HepG2 (cell line): ENCODE results near the gene PATL1. TPM values are rescaled to one million over a fixed set of nuclear protein-coding genes. Genes with fewer than 3 reads are reported as not detected.

Experiments
- ATAC-seq: fragments of 200-7000 bp; cut with Tn5 transposase; 3 replicates; pipeline ENCODE4 v1.9.1; 2020; ENCODE audit warnings: mild to moderate bottlenecking, moderate library complexity
- BruUV-seq: library from RNA; stranded (reverse); fragments of 400-500 nt; replicated peaks from 2 replicates; lab custom pipeline; 2021; lab: Mats Ljungman, UMichigan
- CTCF ChIA-PET: fragments of 300-600 bp; formaldehyde crosslinking; extraction: SDS; loops from one replicate; lab custom pipeline; 2021; ENCODE audit warnings: low total read pairs, inconsistent platforms, low intra/inter-chr PET ratio; lab: Yijun Ruan, JAX
- POLR2A ChIA-PET: fragments of 350-600 bp; sonication (Branson Sonifier 250); formaldehyde crosslinking; loops from one replicate; lab custom pipeline; 2020; ENCODE audit warnings: antibody characterized with exemption, inconsistent platforms; lab: Yijun Ruan, JAX
- DNase-seq: peaks from one replicate; pipeline ENCODE4 v3.0.0-alpha.2; 2015; ENCODE audit warnings: low spot score
- FAIRE-seq: peaks from 3 replicates; lab custom pipeline; 2011; peaks lifted over from hg19 to GRCh38; lab: Jason Lieb, UNC
- H2AFZ ChIP-seq: one replicate; pipeline ENCODE4 v1.6.1; 2011; ENCODE audit warnings: low read length, inconsistent platforms
- H3K27ac ChIP-seq: fragments of 300-600 bp; 3 replicates; pipeline ENCODE4 v1.8.0; 2011; ENCODE audit warnings: mixed run types, mild to moderate bottlenecking, mixed read lengths, low read length, inconsistent platforms; ENCODE audit not compliant: insufficient read depth; ENCODE audit errors: extremely low read length
- H3K27me3 ChIP-seq, 2 experiments: fragments of 200-600 bp in 1 of 2; 2 replicates in 1 of 2; 3 replicates in 1 of 2; pipeline versions ENCODE4 v1.6.0 to v1.8.0; 2011; ENCODE audit warnings: low read length in 2 of 2, mild to moderate bottlenecking in 2 of 2, moderate library complexity in 2 of 2, inconsistent platforms in 1 of 2; ENCODE audit not compliant: insufficient read depth in 2 of 2, control insufficient read depth in 1 of 2
- H3K36me3 ChIP-seq, 2 experiments: fragments of 200-600 bp in 1 of 2; replicated peaks in 1 of 2; 2 replicates in 1 of 2; 3 replicates in 1 of 2; pipeline versions ENCODE4 v1.5.1 to v1.8.0; 2011; ENCODE audit warnings: low read length in 2 of 2, inconsistent platforms in 1 of 2; ENCODE audit not compliant: insufficient read depth in 2 of 2, control insufficient read depth in 1 of 2
- H3K4me1 ChIP-seq: 2 replicates; pipeline ENCODE4 v1.5.1; 2012; ENCODE audit warnings: low read length, inconsistent platforms; ENCODE audit not compliant: insufficient read depth
- H3K4me2 ChIP-seq: 2 replicates; pipeline ENCODE4 v1.6.0; 2011; ENCODE audit warnings: low read depth, low read length, inconsistent platforms
- H3K4me3 ChIP-seq, 3 experiments: fragments of 200-600 bp in 1 of 3; sonication (generic), shearing (Covaris generic) in 1 of 3; replicated peaks in 1 of 3; 2 replicates each; pipeline ENCODE4 v1.5.1; 2011 to 2016; ENCODE audit warnings: low read length in 3 of 3, inconsistent platforms in 2 of 3, low read depth in 2 of 3, mild to moderate bottlenecking in 2 of 3, control low read depth in 1 of 3, mixed read lengths in 1 of 3; ENCODE audit not compliant: insufficient read depth in 1 of 3
- H3K79me2 ChIP-seq: one replicate; pipeline ENCODE4 v1.6.1; 2011; ENCODE audit warnings: low read length, inconsistent platforms; ENCODE audit not compliant: insufficient read depth
- H3K9ac ChIP-seq: 2 replicates; pipeline ENCODE4 v1.6.0; 2011; ENCODE audit warnings: mild to moderate bottlenecking, low read depth, low read length, inconsistent platforms; ENCODE audit not compliant: insufficient read depth
- H3K9me3 ChIP-seq: 2 replicates; pipeline ENCODE4 v1.5.1; 2012; ENCODE audit warnings: mild to moderate bottlenecking, low read length
- H4K20me1 ChIP-seq: 2 replicates; pipeline ENCODE4 v1.6.0; 2011; ENCODE audit warnings: inconsistent platforms, mild to moderate bottlenecking, low read length, moderate library complexity; ENCODE audit not compliant: insufficient read depth
- ZNF576 ChIP-seq: sonication (generic); formaldehyde crosslinking; IDR thresholded peaks from 2 replicates; pipeline ENCODE4 v1.4.0; 2020; ENCODE audit warnings: mild to moderate bottlenecking, missing genetic modification reagents
- WGBS: methylation state at CpG from one replicate; pipeline ENCODE4 v1.1.6; 2017; ENCODE audit warnings: low lambda C conversion rate; 5-methylcytosine and 5-hydroxymethylcytosine counted together
- in situ Hi-C: cut with HindIII; loops from 2 replicates; pipeline ENCODE4 v1.10.0; 2017; ENCODE audit warnings: low pct_unique_long_range_greater_than_20kb; ENCODE audit not compliant: extremely low pct_ligation_motif_present
- intact Hi-C: fragments of 100-400 bp; cut with micrococcal nuclease; formaldehyde crosslinking; loops from one replicate; pipeline ENCODE4 v1.10.0; 2022; ENCODE audit not compliant: unreplicated experiment
- polyA plus RNA-seq, 8 experiments: library from polyadenylated mRNA; depleted of rRNA in 3 of 8; stranded (reverse) in 7 of 8; unstranded in 1 of 8; fragments of >200 nt; fragmentation: Illumina TruSeq in 4 of 8; extraction: Trizol in 4 of 8; gene quantifications; 2 replicates each; pipeline versions ENCODE4 v1.2.1 to v1.2.3, GENCODE V29; 2011 to 2016; ENCODE audit warnings: low read depth in 4 of 8, missing spikeins in 1 of 8, mixed read lengths in 1 of 8; ENCODE audit not compliant: insufficient read depth in 1 of 8
- total RNA-seq, 5 experiments: library from RNA; depleted of rRNA; stranded (reverse); fragments of >200 nt; fragmentation: Illumina TruSeq; extraction: Trizol; gene quantifications; 2 replicates each; pipeline ENCODE4 v1.2.3, GENCODE V29; 2016; ENCODE audit warnings: low read depth in 1 of 5
- TF ChIP-seq, protein P1 (sequence below): sonication (generic); formaldehyde crosslinking; IDR thresholded peaks from one replicate; pipeline ENCODE4 v1.5.1; 2020; ENCODE audit warnings: mild to moderate bottlenecking, missing genetic modification reagents; ENCODE audit errors: not compliant biosample characterization

The PATL1 gene
- total and polyA plus RNA-seq, 2 of the 13 experiments (the other 11 are each of a cell fraction or from before 2014, with no cell fraction given), result 12.9 to 26.8 TPM

- H3K27ac ChIP-seq, result no peak overlapping the region
- H3K27me3 ChIP-seq, result no peaks in the 10 kb centered on the region; a peak in 1 of 5 replicates
- peaks cover 37% of the 10 kb centered on the region for H3K4me1 ChIP-seq
- H3K4me3 ChIP-seq, result no peak overlapping the region
- peaks cover 8% of the 10 kb centered on the region for H4K20me1 ChIP-seq
- CTCF ChIA-PET, result no interaction called here
- H3K9me3 ChIP-seq, result no peaks in the 10 kb centered on the region
- peaks cover 20 to 56% of the 10 kb centered on the region in 2 experiments for H3K36me3 ChIP-seq
- POLR2A ChIA-PET, result no interaction called here
- H3K4me2 ChIP-seq, result no peak overlapping the region
- FAIRE-seq (no peak), DNase-seq (no peak), ATAC-seq (no peak)
- no TSS peak for BruUV-seq
- TF ChIP-seq, protein P1, sequence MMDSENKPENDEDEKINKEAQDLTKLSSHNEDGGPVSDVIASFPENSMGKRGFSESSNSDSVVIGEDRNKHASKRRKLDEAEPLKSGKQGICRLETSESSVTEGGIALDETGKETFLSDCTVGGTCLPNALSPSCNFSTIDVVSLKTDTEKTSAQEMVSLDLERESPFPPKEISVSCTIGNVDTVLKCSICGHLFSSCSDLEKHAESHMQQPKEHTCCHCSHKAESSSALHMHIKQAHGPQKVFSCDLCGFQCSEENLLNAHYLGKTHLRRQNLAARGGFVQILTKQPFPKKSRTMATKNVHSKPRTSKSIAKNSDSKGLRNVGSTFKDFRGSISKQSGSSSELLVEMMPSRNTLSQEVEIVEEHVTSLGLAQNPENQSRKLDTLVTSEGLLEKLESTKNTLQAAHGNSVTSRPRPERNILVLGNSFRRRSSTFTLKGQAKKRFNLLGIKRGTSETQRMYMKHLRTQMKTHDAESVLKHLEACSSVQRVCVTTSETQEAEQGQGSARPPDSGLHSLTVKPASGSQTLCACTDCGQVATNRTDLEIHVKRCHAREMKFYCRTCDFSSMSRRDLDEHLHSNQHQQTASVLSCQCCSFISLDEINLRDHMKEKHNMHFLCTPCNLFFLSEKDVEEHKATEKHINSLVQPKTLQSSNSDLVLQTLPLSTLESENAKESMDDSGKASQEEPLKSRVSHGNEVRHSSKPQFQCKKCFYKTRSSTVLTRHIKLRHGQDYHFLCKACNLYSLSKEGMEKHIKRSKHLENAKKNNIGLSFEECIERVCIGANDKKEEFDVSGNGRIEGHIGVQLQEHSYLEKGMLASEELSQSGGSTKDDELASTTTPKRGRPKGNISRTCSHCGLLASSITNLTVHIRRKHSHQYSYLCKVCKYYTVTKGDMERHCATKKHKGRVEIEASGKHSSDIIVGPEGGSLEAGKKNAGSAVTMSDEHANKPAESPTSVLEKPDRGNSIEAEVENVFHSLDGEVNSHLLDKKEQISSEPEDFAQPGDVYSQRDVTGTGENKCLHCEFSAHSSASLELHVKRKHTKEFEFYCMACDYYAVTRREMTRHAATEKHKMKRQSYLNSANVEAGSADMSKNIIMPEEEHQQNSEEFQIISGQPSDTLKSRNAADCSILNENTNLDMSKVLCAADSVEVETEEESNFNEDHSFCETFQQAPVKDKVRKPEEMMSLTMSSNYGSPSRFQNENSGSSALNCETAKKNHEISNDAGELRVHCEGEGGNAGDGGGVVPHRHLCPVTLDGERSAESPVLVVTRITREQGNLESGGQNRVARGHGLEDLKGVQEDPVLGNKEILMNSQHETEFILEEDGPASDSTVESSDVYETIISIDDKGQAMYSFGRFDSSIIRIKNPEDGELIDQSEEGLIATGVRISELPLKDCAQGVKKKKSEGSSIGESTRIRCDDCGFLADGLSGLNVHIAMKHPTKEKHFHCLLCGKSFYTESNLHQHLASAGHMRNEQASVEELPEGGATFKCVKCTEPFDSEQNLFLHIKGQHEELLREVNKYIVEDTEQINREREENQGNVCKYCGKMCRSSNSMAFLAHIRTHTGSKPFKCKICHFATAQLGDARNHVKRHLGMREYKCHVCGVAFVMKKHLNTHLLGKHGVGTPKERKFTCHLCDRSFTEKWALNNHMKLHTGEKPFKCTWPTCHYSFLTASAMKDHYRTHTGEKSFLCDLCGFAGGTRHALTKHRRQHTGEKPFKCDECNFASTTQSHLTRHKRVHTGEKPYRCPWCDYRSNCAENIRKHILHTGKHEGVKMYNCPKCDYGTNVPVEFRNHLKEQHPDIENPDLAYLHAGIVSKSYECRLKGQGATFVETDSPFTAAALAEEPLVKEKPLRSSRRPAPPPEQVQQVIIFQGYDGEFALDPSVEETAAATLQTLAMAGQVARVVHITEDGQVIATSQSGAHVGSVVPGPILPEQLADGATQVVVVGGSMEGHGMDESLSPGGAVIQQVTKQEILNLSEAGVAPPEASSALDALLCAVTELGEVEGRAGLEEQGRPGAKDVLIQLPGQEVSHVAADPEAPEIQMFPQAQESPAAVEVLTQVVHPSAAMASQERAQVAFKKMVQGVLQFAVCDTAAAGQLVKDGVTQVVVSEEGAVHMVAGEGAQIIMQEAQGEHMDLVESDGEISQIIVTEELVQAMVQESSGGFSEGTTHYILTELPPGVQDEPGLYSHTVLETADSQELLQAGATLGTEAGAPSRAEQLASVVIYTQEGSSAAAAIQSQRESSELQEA (CRISPR knock-in tag), result no peak
- TF ChIP-seq ZNF576 (CRISPR knock-in tag), result no peak
- WGBS, result 98% methylated on average over 4 of the region's 7 CpGs
- in situ Hi-C loops (no loop called here), intact Hi-C loops (no loop called here)
- H2AFZ ChIP-seq, result no peak overlapping the region
- H3K79me2 ChIP-seq, result peaks cover 41% of the 10 kb centered on the region
- no peak overlapping the region for H3K9ac ChIP-seq
Observed at GRCh38 chr11:59610289-59610688, 58.5 kb downstream of the PATL1 start.
